IPS-18a (cell line): ENCODE measurements around the gene CEP104.

Experiments
- H3K27ac ChIP-seq: one replicate; pipeline ENCODE4 v1.5.1; 2013; ENCODE audit warnings: low read length
- H3K27me3 ChIP-seq: one replicate; pipeline ENCODE4 v1.6.1; 2013; ENCODE audit warnings: mild to moderate bottlenecking, low read length; ENCODE audit not compliant: control insufficient read depth, insufficient read depth
- H3K36me3 ChIP-seq: one replicate; pipeline ENCODE4 v1.6.1; 2013; ENCODE audit warnings: low read depth, low read length; ENCODE audit not compliant: control insufficient read depth
- H3K4me1 ChIP-seq: one replicate; pipeline ENCODE4 v1.6.1; 2013; ENCODE audit warnings: low read depth, low read length; ENCODE audit not compliant: control insufficient read depth
- H3K4me3 ChIP-seq: one replicate; pipeline ENCODE4 v1.5.1; 2013; ENCODE audit warnings: low read length
- H3K9ac ChIP-seq: one replicate; pipeline ENCODE4 v1.6.1; 2013; ENCODE audit warnings: mild to moderate bottlenecking, low read length, moderate library complexity
- H3K9me3 ChIP-seq: one replicate; pipeline ENCODE4 v1.6.1; 2013; ENCODE audit warnings: low read depth, low read length; ENCODE audit not compliant: control insufficient read depth

CEP104 gene

GRCh38 chr1:3890389-3891328 lies 33.6 kb upstream of the CEP104 start:
- no peaks in the 10 kb centered on the region for H3K4me1 ChIP-seq
- no peaks in the 10 kb centered on the region for H3K27me3 ChIP-seq
- peaks cover 15% of the 10 kb centered on the region for H3K36me3 ChIP-seq
- H3K27ac ChIP-seq, result no peak overlapping the region
- H3K9me3 ChIP-seq, result no peaks in the 10 kb centered on the region
- H3K9ac ChIP-seq, result no peak overlapping the region
- no peak overlapping the region for H3K4me3 ChIP-seq

- peaks cover 15% of the 10 kb centered on the region for H3K36me3 ChIP-seq
- H3K27me3 ChIP-seq, result no peaks in the 10 kb centered on the region
- no peak overlapping the region for H3K4me3 ChIP-seq
- H3K9me3 ChIP-seq, result no peaks in the 10 kb centered on the region
- H3K4me1 ChIP-seq, result no peaks in the 10 kb centered on the region
- no peak overlapping the region for H3K9ac ChIP-seq
- no peak overlapping the region for H3K27ac ChIP-seq
Observed at GRCh38 chr1:3889936-3890335, 32.9 kb upstream of the CEP104 start.

GRCh38 chr1:3888301-3888700 lies 31.3 kb upstream of the CEP104 start:
- Histone ChIP-seq H3K27ac (no peak overlapping the region), H3K9me3 (no peaks in the 10 kb centered on the region), H3K36me3 (peaks cover 15% of the 10 kb centered on the region), H3K27me3 (no peaks in the 10 kb centered on the region), H3K4me1 (no peaks in the 10 kb centered on the region), H3K4me3 (no peak overlapping the region), H3K9ac (no peak overlapping the region)

GRCh38 chr1:3886691-3887090 lies 29.7 kb upstream of the CEP104 start:
- Histone ChIP-seq H3K27me3 (no peaks in the 10 kb centered on the region), H3K9ac (no peak overlapping the region), H3K9me3 (no peaks in the 10 kb centered on the region), H3K36me3 (peaks cover 15% of the 10 kb centered on the region), H3K4me3 (no peak overlapping the region), H3K27ac (no peak overlapping the region), H3K4me1 (no peaks in the 10 kb centered on the region)

GRCh38 chr1:3886106-3886670 lies 29.2 kb upstream of the CEP104 start:
- H3K9ac ChIP-seq, result no peak overlapping the region
- no peak overlapping the region for H3K27ac ChIP-seq

GRCh38 chr1:3885611-3886010 lies 28.6 kb upstream of the CEP104 start:
- H3K27ac ChIP-seq, result no peak overlapping the region
- no peak overlapping the region for H3K4me3 ChIP-seq
- no peaks in the 10 kb centered on the region for H3K4me1 ChIP-seq
- H3K9ac ChIP-seq, result no peak overlapping the region
- no peaks in the 10 kb centered on the region for H3K27me3 ChIP-seq
- H3K36me3 ChIP-seq, result peaks cover 11% of the 10 kb centered on the region
- no peaks in the 10 kb centered on the region for H3K9me3 ChIP-seq

More at GRCh38 chr1:3886106-3886670, 29.2 kb upstream of the CEP104 start:
- Histone ChIP-seq H3K4me1 (no peaks in the 10 kb centered on the region), H3K27me3 (no peaks in the 10 kb centered on the region), H3K4me3 (no peak overlapping the region), H3K36me3 (peaks cover 15% of the 10 kb centered on the region), H3K9me3 (no peaks in the 10 kb centered on the region)

GRCh38 chr1:3884966-3885365 lies 28.0 kb upstream of the CEP104 start:
- Histone ChIP-seq H3K9me3 (no peaks in the 10 kb centered on the region), H3K4me3 (no peak overlapping the region), H3K27ac (no peak overlapping the region), H3K27me3 (no peaks in the 10 kb centered on the region), H3K36me3 (peaks cover 5% of the 10 kb centered on the region), H3K9ac (no peak overlapping the region), H3K4me1 (no peaks in the 10 kb centered on the region)

- no peaks in the 10 kb centered on the region for H3K27me3 ChIP-seq
- no peaks in the 10 kb centered on the region for H3K36me3 ChIP-seq
- H3K9ac ChIP-seq, result no peak overlapping the region
- H3K4me3 ChIP-seq, result no peak overlapping the region
- no peaks in the 10 kb centered on the region for H3K4me1 ChIP-seq
- H3K9me3 ChIP-seq, result no peaks in the 10 kb centered on the region
- H3K27ac ChIP-seq, result no peak overlapping the region
Observed at GRCh38 chr1:3883194-3883925, 26.3 kb upstream of the CEP104 start.

GRCh38 chr1:3881193-3881480 lies 24.1 kb upstream of the CEP104 start:
- H3K9me3 ChIP-seq, result no peaks in the 10 kb centered on the region
- no peak overlapping the region for H3K9ac ChIP-seq
- no peak overlapping the region for H3K4me3 ChIP-seq
- H3K27me3 ChIP-seq, result no peaks in the 10 kb centered on the region
- H3K36me3 ChIP-seq, result no peaks in the 10 kb centered on the region
- H3K4me1 ChIP-seq, result no peaks in the 10 kb centered on the region
- H3K27ac ChIP-seq, result no peak overlapping the region

GRCh38 chr1:3880429-3881192 lies 23.6 kb upstream of the CEP104 start:
- Histone ChIP-seq H3K9me3 (no peaks in the 10 kb centered on the region), H3K4me1 (no peaks in the 10 kb centered on the region), H3K9ac (no peak overlapping the region), H3K36me3 (no peaks in the 10 kb centered on the region), H3K27me3 (no peaks in the 10 kb centered on the region), H3K27ac (no peak overlapping the region), H3K4me3 (no peak overlapping the region)

GRCh38 chr1:3879787-3880428 lies 22.9 kb upstream of the CEP104 start:
- Histone ChIP-seq H3K27ac (no peak overlapping the region), H3K27me3 (no peaks in the 10 kb centered on the region), H3K36me3 (no peaks in the 10 kb centered on the region)

More at GRCh38 chr1:3879787-3880428, 22.9 kb upstream of the CEP104 start:
- no peak overlapping the region for H3K4me3 ChIP-seq
- no peaks in the 10 kb centered on the region for H3K4me1 ChIP-seq
- no peak overlapping the region for H3K9ac ChIP-seq
- H3K9me3 ChIP-seq, result no peaks in the 10 kb centered on the region
